DMS53 (cell line): ENCODE data around the gene ACO2.
A peak's percentile ranks its signal among the peaks of the same experiment; 100 is the strongest.

ENCODE experiments used
- DNase-seq: peaks from one replicate; lab custom pipeline; 2025; lab: John Stamatoyannopoulos, UW

ACO2 gene

DNA sequence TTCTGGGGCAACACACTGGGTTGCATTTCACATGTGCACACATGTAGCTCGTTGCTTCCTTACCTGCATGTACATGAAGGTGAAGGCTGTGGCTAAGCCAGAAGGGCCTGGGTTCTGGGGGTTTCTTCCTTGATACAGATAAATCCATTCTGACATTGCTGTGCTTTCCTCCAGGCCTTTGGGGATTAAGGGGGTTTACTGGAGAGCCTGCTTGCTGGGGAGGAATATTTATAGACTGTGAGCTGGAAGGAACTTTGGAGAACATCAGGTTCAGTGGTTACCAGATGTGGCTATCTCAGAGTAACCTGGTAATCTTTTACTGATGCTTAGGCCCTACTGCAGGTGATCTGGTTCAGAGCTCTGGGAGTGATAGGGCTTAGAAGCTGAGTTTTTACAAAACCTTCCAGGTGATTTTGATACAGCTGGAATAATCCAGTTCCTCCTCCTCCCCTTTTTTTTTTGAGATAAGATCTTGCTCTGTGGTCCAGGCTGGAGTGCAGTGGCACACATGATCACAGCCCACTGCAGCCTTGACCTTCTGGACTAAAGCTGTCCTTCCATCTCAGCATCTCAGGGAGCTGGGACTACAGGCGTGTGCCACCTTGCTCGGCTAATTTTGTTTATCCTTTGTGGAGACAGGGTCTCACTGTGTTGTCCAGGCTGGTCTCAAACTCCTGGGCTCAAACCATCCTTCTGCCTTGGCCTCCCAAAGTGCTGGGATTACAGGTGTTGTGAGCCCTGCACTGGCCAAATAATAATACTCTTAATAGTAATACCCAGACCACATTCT, 19.9 kb downstream of the ACO2 start:
- no peak for DNase-seq

DNA sequence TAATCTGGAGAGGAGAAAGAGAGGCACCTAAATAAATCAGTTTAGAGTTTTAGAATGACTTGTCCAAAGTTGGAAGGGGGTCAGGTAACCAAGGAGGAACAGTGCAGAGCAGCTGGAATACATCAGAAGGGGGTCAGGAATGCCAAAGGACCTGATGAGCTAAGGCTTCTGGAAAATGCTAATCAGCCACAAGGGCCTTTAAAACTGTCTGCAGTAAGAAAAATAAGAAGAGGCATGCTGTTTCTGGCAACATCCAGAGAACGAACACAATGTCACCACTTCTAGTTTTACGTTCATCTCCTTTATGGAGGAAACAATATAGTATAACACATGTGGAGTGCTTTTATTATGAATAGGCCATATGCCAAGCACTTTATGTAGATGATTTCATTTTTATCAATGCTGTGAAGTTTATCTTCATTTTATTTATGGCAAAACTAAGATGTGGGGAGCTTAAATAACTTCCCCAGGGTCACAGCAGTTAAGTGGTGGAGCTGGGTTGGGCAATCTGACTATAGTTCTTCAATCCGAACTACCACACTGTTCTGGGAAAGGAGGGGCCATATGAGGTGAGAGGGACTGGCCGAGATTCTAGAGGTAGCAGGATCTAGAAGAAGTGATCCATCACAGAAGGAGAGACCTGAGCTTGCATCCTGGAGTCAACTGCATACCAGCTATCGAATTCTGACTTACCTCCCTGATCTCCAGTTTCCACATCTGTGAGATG, 22.6 kb downstream of the ACO2 start:
- DNase-seq: no peak

DNA sequence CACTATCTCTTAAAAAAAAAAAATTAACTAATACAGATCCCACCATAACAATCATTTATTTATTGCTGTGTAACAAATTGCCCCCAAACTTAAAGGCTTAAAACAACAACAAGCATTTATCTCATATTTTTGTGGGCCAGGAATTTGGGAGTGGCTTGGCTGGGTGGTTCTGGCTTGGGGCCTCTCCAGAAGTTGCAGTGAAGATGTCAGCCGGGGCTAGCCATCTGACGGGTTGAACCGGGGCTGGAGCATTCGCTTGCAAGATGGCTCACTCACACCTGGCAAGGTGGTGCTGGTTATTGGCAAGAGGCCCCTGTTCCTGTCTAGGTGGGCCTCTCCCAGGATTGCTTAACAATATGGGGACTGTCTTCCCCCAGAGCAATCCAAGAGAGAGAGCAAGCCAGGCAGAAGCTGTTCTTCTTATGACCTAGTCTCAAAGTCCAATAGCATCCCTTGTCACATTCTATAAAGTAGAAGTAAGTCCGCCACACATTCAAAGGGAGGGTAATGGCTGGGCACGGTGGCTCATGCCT, 29.5 kb downstream of the ACO2 start:
- DNase-seq: no peak

DNA sequence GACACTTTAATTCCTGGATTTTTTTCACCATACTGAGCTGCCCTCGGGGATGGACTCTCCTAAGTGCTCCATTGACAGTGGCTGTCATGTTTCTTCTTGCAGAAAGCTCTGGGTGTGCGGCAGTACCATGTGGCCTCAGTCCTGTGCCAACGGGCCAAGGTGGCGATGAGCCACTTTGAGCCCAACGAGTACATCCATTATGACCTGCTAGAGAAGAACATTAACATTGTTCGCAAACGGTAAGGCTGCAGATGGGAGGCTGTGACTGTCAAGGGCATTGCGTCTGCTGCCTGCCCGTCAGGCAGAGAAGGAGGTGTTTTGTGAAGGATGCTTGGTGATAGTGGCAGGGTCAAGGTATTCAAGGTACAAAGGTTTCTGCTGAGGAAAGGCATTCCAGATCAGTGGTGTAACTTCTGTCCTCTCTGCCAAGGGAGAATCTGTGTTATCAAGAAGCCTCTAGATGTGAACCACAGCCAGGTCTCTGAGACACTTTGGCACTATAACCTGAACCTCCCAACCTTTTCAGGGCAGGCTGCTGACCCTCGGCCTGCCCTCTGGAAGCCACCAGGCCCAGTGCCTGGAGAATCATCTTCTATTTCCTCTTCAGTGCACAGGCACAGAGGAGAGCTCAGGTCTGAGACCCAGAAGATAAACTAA, 30.8 kb downstream of the ACO2 start:
- no peak for DNase-seq

DNA sequence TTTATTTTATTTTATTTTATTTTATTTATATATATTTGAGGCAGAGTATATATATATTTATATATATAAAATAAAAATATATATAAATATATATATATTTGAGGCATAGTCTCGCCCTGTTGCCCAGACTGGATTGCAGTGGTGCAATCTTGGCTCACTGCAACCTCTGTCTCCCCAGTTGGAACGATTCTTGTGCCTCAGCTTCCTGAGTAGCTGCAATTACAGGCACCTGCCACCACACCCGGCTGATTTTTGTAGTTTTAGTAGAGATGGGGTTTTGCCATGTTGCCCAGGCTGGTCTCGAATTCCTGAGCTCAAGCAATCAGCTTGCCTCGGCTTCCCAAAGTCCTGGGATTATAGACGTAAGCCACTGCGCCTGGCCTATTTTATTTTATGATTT, 31.4 kb downstream of the ACO2 start:
- no peak for DNase-seq

DNA sequence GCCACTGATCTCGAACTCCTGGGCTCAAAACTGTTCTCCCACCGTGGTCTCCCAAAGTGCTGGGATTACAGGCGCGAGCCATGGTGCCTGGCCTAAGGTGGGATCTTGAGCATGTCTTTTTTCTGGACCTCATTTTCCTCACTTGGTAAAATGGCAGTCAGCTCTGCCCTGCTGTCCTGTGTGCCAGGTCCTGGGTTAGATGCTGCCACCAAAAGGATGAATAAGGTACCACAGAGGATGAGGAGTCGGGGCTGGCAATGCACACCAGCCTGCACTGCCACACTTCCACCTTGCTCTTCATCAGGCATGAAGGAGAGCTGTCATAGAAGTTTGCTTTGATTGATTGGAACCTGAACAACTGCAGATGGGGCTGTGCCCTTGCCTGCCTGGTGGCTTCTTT, 32.3 kb downstream of the ACO2 start:
- DNase-seq: peak; percentile 36

DNA sequence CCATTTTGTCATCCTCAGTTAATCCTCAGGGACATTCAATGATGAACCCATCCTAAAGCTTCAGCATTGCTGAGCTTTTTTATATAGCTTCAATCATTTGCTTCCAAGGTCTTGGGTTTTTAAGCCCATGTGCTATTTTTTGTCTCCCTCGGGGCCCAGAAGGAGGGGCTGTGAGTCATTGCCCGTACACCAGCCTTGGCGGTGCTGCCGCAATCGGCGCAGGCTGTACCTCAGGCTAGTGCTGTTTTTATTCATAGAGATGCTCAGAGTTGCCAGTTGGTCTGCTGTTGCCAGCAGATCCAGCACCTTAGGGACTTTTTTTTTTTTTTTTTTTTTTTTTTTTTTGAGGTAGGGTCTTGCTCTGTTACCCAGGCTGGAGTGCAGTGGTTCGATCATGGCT, 35.5 kb downstream of the ACO2 start:
- no peak for DNase-seq

DNA sequence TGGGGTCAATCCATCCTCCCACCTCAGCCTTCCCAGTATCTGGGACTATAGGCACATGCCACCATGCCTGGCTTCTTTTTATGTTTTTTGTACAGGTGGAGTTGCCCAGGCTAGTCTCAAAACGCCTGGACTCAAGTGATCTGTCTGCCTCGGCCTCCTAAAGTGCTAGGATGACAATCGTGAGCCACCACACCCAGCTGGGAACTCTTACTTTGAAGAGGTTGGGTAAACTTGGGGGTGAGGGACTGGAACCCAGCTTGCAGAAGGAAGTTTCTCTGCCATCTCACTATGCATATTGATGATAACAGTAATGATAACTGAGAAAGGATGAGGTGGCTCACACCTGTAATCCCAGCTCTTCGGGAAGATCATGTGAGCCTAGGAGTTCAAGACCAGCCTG, 35.9 kb downstream of the ACO2 start:
- no peak for DNase-seq

DNA sequence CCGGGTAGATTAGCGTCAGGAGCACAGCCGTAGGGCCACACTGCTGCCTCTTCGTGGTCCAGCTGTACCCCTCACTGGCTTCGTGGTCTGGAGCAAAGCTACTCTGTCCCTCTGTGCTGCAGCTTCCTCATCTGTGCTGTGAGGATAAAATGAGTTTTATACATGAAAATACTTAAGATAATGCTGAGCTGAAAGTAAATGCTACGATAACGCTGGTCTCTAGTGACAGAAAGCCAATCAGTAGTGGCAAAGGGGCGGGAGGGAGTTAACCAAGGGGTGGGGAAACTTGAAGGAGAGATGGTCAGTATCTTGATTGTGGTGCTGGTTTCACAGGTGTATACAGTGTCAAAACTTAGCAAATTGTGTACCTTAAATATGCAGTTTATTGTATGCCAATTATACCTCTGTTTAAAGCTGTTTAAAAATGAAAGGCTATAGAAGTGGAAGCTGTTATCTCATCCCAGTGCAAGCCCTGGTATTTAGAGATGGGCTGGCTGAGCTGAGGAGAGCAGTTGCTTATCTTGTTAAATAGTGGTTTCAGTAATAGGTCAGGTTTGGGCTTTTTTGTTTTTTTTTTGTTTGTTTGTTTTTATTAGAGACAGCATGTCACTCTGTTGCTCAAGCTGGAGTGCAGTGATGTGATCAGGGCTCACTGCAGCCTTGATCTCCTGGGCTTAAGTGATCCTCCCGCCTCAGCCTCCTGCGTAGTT, 36.7 kb downstream of the ACO2 start:
- no peak for DNase-seq

DNA sequence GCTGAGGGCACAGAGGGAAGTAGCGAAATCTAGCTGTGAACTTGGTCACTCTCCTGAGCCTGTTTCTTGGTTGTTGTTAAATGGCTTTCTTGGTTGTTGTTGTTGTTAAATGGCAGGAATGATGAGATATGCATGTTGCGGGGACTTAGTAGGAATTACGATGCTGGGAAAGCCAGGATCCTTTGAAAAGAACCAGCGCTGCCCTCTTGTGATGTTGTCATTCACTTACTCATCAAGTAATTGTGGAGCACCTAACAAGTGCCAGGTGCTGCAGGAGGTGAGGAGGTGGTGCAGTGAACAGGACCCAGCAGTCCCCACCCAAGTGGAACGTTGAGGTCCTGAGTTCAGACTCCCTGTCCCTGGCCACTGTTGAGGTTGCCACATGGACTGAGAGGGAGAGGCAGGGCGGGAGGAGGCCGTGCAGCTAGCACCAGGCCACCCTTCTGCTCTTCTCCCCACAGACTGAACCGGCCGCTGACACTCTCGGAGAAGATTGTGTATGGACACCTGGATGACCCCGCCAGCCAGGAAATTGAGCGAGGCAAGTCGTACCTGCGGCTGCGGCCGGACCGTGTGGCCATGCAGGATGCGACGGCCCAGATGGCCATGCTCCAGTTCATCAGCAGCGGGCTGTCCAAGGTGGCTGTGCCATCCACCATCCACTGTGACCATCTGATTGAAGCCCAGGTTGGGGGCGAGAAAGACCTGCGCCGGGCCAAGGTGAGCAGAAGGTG, 38.6 kb downstream of the ACO2 start:
- DNase-seq: no peak

DNA sequence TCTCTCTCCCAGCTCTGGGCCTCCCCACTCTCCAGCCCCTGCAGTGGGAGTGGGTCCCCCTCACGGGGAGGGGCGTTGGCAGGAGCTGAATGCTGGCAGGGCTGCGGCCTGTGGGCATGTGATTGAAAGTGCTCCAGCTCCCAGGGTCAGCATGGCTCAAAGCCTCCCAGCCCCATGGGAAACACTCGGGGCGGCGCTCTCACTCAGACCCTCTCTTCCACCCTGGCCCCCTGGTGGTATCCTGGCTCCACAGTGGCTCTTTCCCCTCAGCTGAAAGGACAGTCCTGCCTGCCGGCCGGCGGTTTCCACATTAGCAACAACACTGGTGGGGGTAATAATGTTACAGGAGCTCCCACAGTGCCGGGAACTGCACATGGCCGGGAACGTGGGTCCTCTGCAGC, 39.9 kb downstream of the ACO2 start:
- no peak for DNase-seq

DNA sequence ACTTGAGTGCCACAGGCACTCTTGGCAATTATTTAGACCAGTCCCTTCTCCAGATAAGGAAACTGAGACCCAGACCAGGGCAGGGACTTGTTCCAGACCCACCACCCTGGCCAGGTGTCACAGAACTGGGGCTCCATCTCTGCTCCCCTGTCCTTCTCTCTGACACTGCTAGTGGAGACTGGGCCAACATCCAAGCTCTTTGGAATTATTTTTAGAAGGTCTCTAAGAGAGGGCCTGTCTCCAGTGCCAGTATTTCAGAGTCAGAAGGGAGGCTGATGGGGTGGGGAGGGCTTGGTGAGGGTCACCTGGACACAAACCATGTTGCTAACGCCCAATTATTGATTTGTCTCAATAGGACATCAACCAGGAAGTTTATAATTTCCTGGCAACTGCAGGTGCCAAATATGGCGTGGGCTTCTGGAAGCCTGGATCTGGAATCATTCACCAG, 42.6 kb downstream of the ACO2 start:
- DNase-seq: no peak

DNA sequence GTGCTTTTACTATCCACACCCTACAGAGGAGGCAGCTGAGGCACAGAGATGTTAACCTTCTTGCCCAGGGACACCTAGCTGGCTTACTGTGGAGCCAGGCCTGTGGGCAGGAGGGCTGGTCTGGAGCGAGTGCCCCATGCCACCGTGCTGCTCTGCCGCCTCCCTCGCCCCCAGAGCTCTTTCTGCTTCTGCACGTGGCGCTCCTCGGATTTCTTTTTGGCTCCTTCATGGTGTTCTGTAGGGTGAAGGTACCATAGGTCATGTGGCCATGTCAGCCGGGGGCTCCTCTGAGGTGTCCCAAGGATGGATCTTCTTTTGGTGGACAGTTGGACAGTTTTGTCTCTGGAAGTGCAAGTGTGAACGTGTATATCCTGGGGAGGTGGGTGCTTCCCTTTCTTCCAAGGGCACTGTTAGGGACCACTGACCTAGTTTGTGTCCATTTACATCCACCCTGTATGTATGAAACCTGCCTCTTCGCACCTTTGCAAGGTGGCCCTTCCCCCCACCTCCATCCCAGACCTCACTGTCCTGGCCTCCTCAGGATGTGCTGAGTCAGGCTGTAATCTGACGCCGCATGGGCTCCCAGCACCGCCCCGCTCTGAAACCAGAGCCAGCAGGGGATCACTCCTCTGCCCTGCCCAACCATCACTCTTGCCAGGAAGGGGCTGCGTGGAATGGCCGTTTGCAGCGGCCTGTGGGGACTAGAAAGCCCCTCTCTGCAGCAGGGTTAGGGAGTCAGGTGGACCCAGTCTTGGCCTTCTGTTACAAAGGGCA, 43.7 kb downstream of the ACO2 start:
- peak; percentile 35 for DNase-seq

DNA sequence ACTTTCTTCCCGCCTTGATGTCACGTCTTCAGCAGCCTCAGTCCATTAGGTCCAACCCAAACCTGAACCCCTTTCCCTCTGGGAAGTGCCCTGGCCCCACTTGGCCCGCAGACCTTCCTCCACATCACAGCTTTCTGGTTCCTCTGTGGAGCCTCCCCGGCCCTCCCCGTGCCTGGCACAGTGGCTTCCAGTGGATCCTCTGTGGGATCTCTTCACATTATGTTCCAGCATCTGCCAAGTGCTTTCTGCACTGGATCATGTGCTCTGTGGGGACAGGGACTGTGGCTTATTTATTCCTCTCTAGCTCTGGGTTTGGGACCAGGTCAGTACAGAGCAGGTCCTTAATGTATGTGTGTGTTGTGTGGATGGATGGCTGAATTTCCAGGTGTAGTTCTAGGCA, 44.5 kb downstream of the ACO2 start:
- DNase-seq: no peak

DNA sequence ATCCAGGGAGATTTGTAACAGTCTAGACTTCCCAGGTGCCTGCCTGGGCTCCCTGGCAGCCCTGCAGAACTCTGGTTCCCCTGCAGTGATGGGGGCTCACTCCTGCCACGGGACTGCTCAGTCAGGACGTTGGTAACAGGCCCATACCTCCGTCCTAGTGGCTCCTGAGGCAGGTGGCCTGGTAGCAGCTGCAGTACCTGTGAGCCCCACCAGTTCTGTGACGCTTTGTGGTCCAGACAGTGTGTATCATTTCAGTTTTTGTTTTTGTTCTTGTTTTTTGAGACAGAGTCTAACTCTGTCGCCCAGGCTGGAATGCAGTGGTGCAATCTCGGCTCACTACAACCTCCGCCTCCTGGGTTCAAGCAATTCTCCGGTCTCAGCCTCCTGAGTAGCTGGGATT, 47.5 kb downstream of the ACO2 start:
- no peak for DNase-seq

DNA sequence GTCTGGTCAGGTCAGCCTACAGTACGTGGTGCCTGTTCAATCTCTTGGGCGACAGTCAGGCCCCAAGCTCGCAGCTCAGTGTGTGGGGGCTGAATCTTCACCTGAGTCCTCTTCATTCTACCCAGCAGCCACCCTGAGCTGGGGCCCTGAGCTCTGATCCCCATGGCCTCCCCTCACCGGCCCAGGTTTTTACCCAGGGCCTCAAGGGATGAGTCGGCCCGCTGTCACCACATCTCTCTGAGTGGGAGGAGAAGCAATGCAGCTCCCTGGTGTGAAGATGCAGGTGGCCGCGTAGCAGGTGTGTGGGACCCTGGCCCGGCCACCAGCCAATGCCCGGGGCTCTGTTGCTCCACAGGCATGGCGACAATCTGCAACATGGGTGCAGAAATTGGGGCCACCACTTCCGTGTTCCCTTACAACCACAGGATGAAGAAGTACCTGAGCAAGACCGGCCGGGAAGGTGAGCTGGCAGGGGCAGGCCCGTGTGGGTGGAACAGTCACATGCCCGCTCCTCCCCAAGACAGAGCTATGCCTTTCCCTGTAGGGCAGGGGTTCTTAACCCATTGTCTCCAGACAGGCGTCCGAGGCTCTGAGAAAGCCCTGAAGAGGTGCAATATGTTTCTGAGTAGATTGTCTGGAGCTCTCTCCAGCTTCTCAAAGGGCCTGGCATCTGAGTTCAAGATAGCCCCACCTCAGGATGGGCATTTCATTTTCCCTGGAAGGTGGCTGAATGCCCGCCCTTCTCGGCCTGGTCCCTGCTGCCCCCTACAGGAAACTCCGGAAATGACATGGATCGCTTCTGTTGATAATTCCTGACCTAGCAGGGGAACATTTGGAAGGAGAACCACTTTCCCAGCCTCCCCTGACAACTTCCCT, 48.5 kb downstream of the ACO2 start:
- peak; percentile 64 for DNase-seq

DNA sequence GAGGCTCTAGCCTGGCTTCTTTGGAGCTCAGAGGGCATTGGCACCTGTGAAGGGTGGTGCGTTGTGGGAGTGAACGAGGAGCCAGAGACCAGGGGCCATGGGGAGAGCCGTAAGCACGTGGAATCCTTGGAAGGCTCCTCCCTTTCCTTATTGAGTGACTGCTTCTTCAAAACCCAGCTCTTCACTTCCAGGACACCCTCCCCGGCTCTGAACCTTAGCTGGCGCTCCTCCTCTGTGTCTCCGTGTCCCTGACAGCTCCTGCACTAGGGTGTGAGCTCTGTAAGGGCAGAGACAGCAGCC, 49.1 kb downstream of the ACO2 start:
- DNase-seq: no peak

DNA sequence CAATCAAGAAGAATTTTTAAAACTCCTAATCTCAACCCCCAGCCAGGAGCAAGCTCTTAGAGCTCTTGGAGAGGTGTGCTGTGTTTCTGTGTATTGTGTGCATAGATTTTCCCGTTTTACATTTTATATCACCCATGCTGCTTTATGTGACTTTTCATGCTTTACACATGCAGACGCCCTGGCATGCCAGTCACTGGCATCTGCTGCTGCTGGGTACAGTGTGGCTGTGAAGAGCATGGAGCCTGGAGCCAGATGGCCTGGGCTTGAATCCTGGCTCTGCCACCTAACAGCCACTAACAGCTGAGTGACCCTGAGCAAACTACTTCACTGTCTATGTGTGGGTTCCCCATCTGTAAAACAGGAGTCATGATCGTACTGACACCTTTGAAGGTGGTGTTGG, 52.2 kb downstream of the ACO2 start:
- DNase-seq: no peak

DNA sequence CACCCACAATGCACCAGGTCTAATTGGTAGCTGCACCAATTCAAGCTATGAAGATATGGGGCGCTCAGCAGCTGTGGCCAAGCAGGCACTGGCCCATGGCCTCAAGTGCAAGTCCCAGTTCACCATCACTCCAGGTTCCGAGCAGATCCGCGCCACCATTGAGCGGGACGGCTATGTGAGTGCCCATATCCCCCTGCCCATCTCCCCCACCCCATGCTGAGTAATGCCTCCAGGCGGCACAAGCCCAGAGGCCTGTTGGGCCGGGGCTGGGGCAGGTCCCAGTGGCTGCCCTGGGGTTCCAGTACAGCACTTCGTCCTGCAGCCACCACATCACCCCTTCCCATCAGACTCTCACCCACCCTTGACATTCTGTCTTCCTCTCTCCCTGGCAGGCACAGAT, 53.9 kb downstream of the ACO2 start:
- DNase-seq: no peak
